Breast epithelium (tissue), 3 donors: ENCODE measurements around the gene PDRG1.

Source experiments
- POLR2A ChIP-seq: fragments of 450-650 bp; IDR thresholded peaks from one replicate; pipeline ENCODE4 v1.6.1; 2016; ENCODE audit warnings: antibody characterized with exemption, mild to moderate bottlenecking, moderate library complexity
- POLR2AphosphoS5 ChIP-seq, 3 donors: sonication (generic); formaldehyde crosslinking; IDR thresholded peaks; one replicate each; pipeline ENCODE4 v1.6.1; 2017; ENCODE audit warnings: antibody characterized with exemption in 3 of 3
- TF ChIP-seq, protein P1 (sequence below), 3 donors: fragments of 450-650 bp; IDR thresholded peaks; one replicate each; pipeline ENCODE4 v1.5.1; 2016 to 2017; ENCODE audit warnings: antibody characterized with exemption in 3 of 3, mild to moderate bottlenecking in 3 of 3, moderate library complexity in 3 of 3

DNA sequence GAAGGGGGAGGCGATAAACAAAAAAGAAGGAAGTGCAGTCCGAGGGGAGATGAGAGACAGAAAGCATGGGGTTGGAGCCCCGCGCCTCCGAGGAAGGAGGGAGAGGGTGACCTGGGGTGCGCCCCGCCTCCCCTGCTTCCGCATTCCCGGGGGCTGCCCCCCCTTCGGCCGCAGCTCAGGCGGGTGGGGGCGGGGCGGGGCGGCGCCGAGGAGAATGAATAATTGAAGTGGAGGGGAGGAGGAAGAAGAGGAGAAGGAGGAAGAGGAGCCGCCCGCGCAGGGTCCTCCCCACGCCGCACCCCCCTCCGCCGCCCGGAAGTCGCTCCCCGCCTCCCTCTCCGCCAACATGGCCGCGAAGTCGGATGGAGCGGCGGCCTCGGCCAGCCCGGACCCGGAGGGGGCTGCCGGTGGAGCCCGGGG is 16.0 kb upstream of the PDRG1 start, which contains the start of gene XKR7:
- TF ChIP-seq, protein P1, sequence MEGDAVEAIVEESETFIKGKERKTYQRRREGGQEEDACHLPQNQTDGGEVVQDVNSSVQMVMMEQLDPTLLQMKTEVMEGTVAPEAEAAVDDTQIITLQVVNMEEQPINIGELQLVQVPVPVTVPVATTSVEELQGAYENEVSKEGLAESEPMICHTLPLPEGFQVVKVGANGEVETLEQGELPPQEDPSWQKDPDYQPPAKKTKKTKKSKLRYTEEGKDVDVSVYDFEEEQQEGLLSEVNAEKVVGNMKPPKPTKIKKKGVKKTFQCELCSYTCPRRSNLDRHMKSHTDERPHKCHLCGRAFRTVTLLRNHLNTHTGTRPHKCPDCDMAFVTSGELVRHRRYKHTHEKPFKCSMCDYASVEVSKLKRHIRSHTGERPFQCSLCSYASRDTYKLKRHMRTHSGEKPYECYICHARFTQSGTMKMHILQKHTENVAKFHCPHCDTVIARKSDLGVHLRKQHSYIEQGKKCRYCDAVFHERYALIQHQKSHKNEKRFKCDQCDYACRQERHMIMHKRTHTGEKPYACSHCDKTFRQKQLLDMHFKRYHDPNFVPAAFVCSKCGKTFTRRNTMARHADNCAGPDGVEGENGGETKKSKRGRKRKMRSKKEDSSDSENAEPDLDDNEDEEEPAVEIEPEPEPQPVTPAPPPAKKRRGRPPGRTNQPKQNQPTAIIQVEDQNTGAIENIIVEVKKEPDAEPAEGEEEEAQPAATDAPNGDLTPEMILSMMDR (IDR thresholded peaks at IDR 0.05) = no peak
- TF ChIP-seq POLR2A = no peak
- TF ChIP-seq POLR2AphosphoS5 (IDR thresholded peaks at IDR 0.05) = no peak
